Activated naive CD8-positive, alpha-beta T cell treated with anti-CD3 and anti-CD28 coated beads, Interleukin-2, amount 10 ng/mL, durations not matched to agents 7 days and 5 days (primary cell): Measurements from ENCODE around the gene CLDN7. TPM values are rescaled to one million over a fixed set of nuclear protein-coding genes. Genes with fewer than 3 reads are reported as not detected.
A peak's percentile ranks its signal among the peaks of the same experiment; 100 is the strongest.

Experiments used
- ATAC-seq: fragments of 150-1000 bp; cut with Tn5 transposase; one replicate; pipeline ENCODE4 v1.10.0; 2021; ENCODE audit warnings: low read depth, moderate library complexity
- POLR2A ChIA-PET: fragments of 350-600 bp; sonication (Branson Sonifier 250); formaldehyde crosslinking; loops from one replicate; lab custom pipeline; 2021; ENCODE audit warnings: antibody characterized with exemption; lab: Charles Lee
- DNase-seq: peaks from one replicate; pipeline ENCODE4 v3.0.0; 2021
- H3K27ac Mint-ChIP-seq: one replicate; pipeline ENCODE4 v1.8.0; 2022; ENCODE audit warnings: mild to moderate bottlenecking, mixed read lengths
- H3K27me3 Mint-ChIP-seq: one replicate; pipeline ENCODE4 v1.8.0; 2022; ENCODE audit warnings: mild to moderate bottlenecking, moderate library complexity, mixed read lengths
- H3K36me3 Mint-ChIP-seq: one replicate; pipeline ENCODE4 v1.8.0; 2021; ENCODE audit warnings: mild to moderate bottlenecking, mixed read lengths
- H3K4me1 Mint-ChIP-seq: one replicate; pipeline ENCODE4 v1.8.0; 2021; ENCODE audit warnings: mixed read lengths
- H3K4me3 Mint-ChIP-seq: one replicate; pipeline ENCODE4 v1.8.0; 2022; ENCODE audit warnings: mild to moderate bottlenecking, moderate library complexity, mixed read lengths
- H3K9me3 Mint-ChIP-seq: one replicate; pipeline ENCODE4 v1.8.0; 2021; ENCODE audit warnings: mixed read lengths
- total RNA-seq, 2 experiments: library from RNA; stranded (reverse); gene quantifications; one replicate each; pipeline ENCODE4 v1.2.3, GENCODE V29; 2021

The CLDN7 gene
- 1 to 10 TPM; 1.7 to 2.6 TPM for total RNA-seq

GRCh38 chr17:7262192-7262934 is at the start of gene CLDN7:
Gene CLDN7, minus strand, starts transcription at chr17:7262478. Its CDS starts 435 bp downstream, at chr17:7262043.
- peak; percentile 39 for DNase-seq
- peaks cover 28% of the 10 kb centered on the region for H3K27me3 Mint-ChIP-seq
- peak within 1 kb of the TSS; percentile 53 for H3K27ac Mint-ChIP-seq
- ATAC-seq = no peak
- H3K4me1 Mint-ChIP-seq = peaks cover 22% of the 10 kb centered on the region
- no peaks in the 10 kb centered on the region for H3K36me3 Mint-ChIP-seq
- H3K9me3 Mint-ChIP-seq = no peaks in the 10 kb centered on the region
- POLR2A ChIA-PET = interaction anchor here (1.1 kb wide), 1 partner anchor 11 kb away, joined by 5 read pairs; the partner anchor contains the start of gene CTDNEP1
- H3K4me3 Mint-ChIP-seq = peak within 1 kb of the TSS; percentile 77

GRCh38 chr17:7311110-7311705 is 48.9 kb upstream of the CLDN7 start:
- H3K27ac Mint-ChIP-seq = peak overlapping the region; percentile 98

GRCh38 chr17:7309628-7310027 is 47.4 kb upstream of the CLDN7 start:
- Mint-ChIP-seq H3K36me3 (peaks cover 28% of the 10 kb centered on the region), H3K27me3 (no peaks in the 10 kb centered on the region), H3K27ac (peak overlapping the region; percentile 98), H3K9me3 (no peaks in the 10 kb centered on the region), H3K4me1 (peaks cover 45% of the 10 kb centered on the region), H3K4me3 (peak overlapping the region; percentile 88)
- ATAC-seq (no peak), DNase-seq (no peak)
- POLR2A ChIA-PET = interaction anchor here (1.1 to 4.3 kb wide), 7 partner anchors 17 to 71 kb away, joined by 3 to 34 read pairs (median 9); partner anchors contain the start of genes ACAP1, NEURL4 and PHF23

More at GRCh38 chr17:7311110-7311705, 48.9 kb upstream of the CLDN7 start:
- Mint-ChIP-seq H3K36me3 (peaks cover 28% of the 10 kb centered on the region), H3K4me3 (no peak overlapping the region), H3K4me1 (peaks cover 45% of the 10 kb centered on the region), H3K9me3 (no peaks in the 10 kb centered on the region), H3K27me3 (no peaks in the 10 kb centered on the region)
- ATAC-seq (no peak), DNase-seq (no peak)
- POLR2A ChIA-PET = interaction anchor here (0.7 to 4.3 kb wide), 4 partner anchors 18 to 253 kb away, joined by 4 to 34 read pairs (median 4); partner anchors contain the start of genes ACAP1 and NEURL4

GRCh38 chr17:7308625-7309433 is 46.6 kb upstream of the CLDN7 start:
- H3K27ac Mint-ChIP-seq = peak overlapping the region; percentile 98
- peak overlapping the region; percentile 88 for H3K4me3 Mint-ChIP-seq
- H3K9me3 Mint-ChIP-seq = no peaks in the 10 kb centered on the region
- peaks cover 39% of the 10 kb centered on the region for H3K4me1 Mint-ChIP-seq
- no peaks in the 10 kb centered on the region for H3K27me3 Mint-ChIP-seq
- H3K36me3 Mint-ChIP-seq = peaks cover 28% of the 10 kb centered on the region
- POLR2A ChIA-PET = interaction anchor here (0.6 to 4.3 kb wide), 8 partner anchors 21 to 900 kb away, joined by 3 to 34 read pairs (median 8); partner anchors contain the start of genes ACAP1, MPDU1, NEURL4 and PHF23
- ATAC-seq (peak; percentile 6), DNase-seq (peak; percentile 75)

GRCh38 chr17:7307686-7308624 is 45.7 kb upstream of the CLDN7 start:
- peak; percentile 71 for DNase-seq
- Mint-ChIP-seq H3K27me3 (no peaks in the 10 kb centered on the region), H3K36me3 (peaks cover 25% of the 10 kb centered on the region), H3K9me3 (no peaks in the 10 kb centered on the region), H3K27ac (peak overlapping the region; percentile 98), H3K4me1 (peaks cover 36% of the 10 kb centered on the region), H3K4me3 (peak overlapping the region; percentile 89)
- peak; percentile 7 for ATAC-seq
- POLR2A ChIA-PET = interaction anchor here (1.0 to 4.3 kb wide), 7 partner anchors 22 to 378 kb away, joined by 4 to 34 read pairs (median 9); partner anchors contain the start of genes ACAP1, MPDU1, NEURL4 and PHF23

GRCh38 chr17:7306911-7307685 is 44.8 kb upstream of the CLDN7 start, which contains the start of gene EIF5A:
Gene EIF5A, plus strand, starts transcription at chr17:7307628. Its CDS starts 2,008 bp downstream, at chr17:7309636.
- peak within 1 kb of the TSS; percentile 89 for H3K4me3 Mint-ChIP-seq
- H3K27me3 Mint-ChIP-seq = no peaks in the 10 kb centered on the region
- peak; percentile 81 for ATAC-seq
- peaks cover 19% of the 10 kb centered on the region for H3K36me3 Mint-ChIP-seq
- peaks cover 29% of the 10 kb centered on the region for H3K4me1 Mint-ChIP-seq
- POLR2A ChIA-PET = interaction anchor here (2.8 kb wide), 1 partner anchor 37 kb away, joined by 11 read pairs; no protein-coding TSS in a partner anchor
- H3K27ac Mint-ChIP-seq = peak within 1 kb of the TSS; percentile 98
- no peaks in the 10 kb centered on the region for H3K9me3 Mint-ChIP-seq
- peak; percentile 99 for DNase-seq

GRCh38 chr17:7304179-7304578 is 41.9 kb upstream of the CLDN7 start:
- no peak for DNase-seq
- Mint-ChIP-seq H3K27me3 (peaks cover 8% of the 10 kb centered on the region), H3K4me1 (peaks cover 8% of the 10 kb centered on the region), H3K4me3 (no peak overlapping the region), H3K36me3 (peaks cover 2% of the 10 kb centered on the region), H3K27ac (no peak overlapping the region), H3K9me3 (no peaks in the 10 kb centered on the region)
- ATAC-seq = no peak
- POLR2A ChIA-PET = interaction anchor here (0.7 kb wide), 3 partner anchors 9 to 919 kb away, joined by 3 read pairs; no protein-coding TSS in a partner anchor

- POLR2A ChIA-PET = interaction anchor here (0.8 to 1.4 kb wide), 5 partner anchors 10 to 253 kb away, joined by 3 to 6 read pairs (median 3); partner anchors contain the start of gene SLC2A4
- Mint-ChIP-seq H3K4me3 (peak overlapping the region; percentile 55), H3K9me3 (no peaks in the 10 kb centered on the region), H3K36me3 (no peaks in the 10 kb centered on the region), H3K27ac (no peak overlapping the region), H3K4me1 (peaks cover 20% of the 10 kb centered on the region), H3K27me3 (peaks cover 44% of the 10 kb centered on the region)
- DNase-seq = peak; percentile 82
- peak; percentile 31 for ATAC-seq
Measured at GRCh38 chr17:7296189-7296861, 34.0 kb upstream of the CLDN7 start.

GRCh38 chr17:7295230-7296180 is 33.2 kb upstream of the CLDN7 start:
- DNase-seq (no peak), ATAC-seq (no peak)
- H3K4me1 Mint-ChIP-seq = peaks cover 20% of the 10 kb centered on the region
- POLR2A ChIA-PET = interaction anchor here (0.8 to 1.3 kb wide), 4 partner anchors 10 to 53 kb away, joined by 3 to 6 read pairs (median 3); partner anchors contain the start of gene SLC2A4
- H3K27ac Mint-ChIP-seq = peak overlapping the region; percentile 42
- H3K27me3 Mint-ChIP-seq = peaks cover 46% of the 10 kb centered on the region
- H3K9me3 Mint-ChIP-seq = no peaks in the 10 kb centered on the region
- peak overlapping the region; percentile 79 for H3K4me3 Mint-ChIP-seq
- H3K36me3 Mint-ChIP-seq = no peaks in the 10 kb centered on the region

GRCh38 chr17:7294614-7295153 is 32.4 kb upstream of the CLDN7 start, which contains the start of gene YBX2:
Gene YBX2, minus strand, starts transcription at chr17:7294639. Its CDS starts 139 bp downstream, at chr17:7294500.
- Mint-ChIP-seq H3K27ac (peak within 1 kb of the TSS; percentile 42), H3K9me3 (no peaks in the 10 kb centered on the region), H3K36me3 (no peaks in the 10 kb centered on the region), H3K27me3 (peaks cover 45% of the 10 kb centered on the region), H3K4me3 (peak within 1 kb of the TSS; percentile 79), H3K4me1 (peaks cover 20% of the 10 kb centered on the region)
- peak; percentile 81 for ATAC-seq
- peak; percentile 87 for DNase-seq
- POLR2A ChIA-PET = no interaction called here
